Measurements from ENCODE around the gene SLC5A4.
"Not testable (repeated sequence)": the region's sequence is repeated elsewhere in the genome, so short reads cannot be mapped to it uniquely, and the experiment has no call there.

- not testable (repeated sequence) for TF ChIP-seq CTCF (IDR thresholded peaks at IDR 0.05; ENCODE audit: low read depth, low read length, missing input control); JUND (IDR thresholded peaks at IDR 0.05); TAF1 (conservative IDR thresholded peaks at IDR 0.05)
These were observed 61.8 kb downstream of the SLC5A4 start for GRCh38 chr22:32193346-32193745.

Measured in liver (tissue), 3 donors.